Erythroblast (primary cell): ENCODE data around the gene CPLX1.

Source experiments
- DNase-seq, 2 experiments: peaks; one replicate each; lab custom pipeline; 2025; lab: John Stamatoyannopoulos, UW
- GATA1 ChIP-seq: IDR thresholded peaks from 2 replicates; pipeline ENCODE4 v1.6.1; 2011; ENCODE audit warnings: low read depth, mild to moderate bottlenecking, control low read depth, low read length, moderate library complexity
- POLR2A ChIP-seq: IDR thresholded peaks from 2 replicates; pipeline ENCODE4 v1.6.1; 2011; ENCODE audit warnings: mild to moderate bottlenecking, low read length

CPLX1 gene

GRCh38 chr4:833156-833555, 7.2 kb upstream of the CPLX1 start:
- no peak for TF ChIP-seq POLR2A
- TF ChIP-seq GATA1, result no peak
- no peak for DNase-seq

DNA sequence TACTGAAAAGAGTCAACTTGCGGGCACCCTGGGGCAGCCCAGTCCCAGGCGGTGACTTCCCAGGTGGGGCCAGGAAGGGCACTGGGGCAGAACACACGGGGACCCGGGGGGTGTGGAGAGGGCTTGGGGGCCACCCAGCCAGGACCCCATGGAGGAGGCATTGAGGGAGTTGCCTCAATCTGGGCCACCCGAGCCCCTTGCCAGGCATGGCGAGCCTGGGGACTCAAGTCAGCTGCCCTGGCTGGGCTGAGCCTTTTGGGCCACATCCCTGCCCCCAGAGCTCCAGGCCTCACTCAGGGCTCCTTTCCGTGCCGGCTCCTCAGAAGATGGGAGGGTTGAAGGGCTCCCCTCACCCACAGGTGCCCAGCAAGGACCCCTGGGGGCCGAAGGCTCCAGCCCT, 6.6 kb upstream of the CPLX1 start:
- no peak for DNase-seq
- no peak for TF ChIP-seq POLR2A
- TF ChIP-seq GATA1, result no peak

DNA sequence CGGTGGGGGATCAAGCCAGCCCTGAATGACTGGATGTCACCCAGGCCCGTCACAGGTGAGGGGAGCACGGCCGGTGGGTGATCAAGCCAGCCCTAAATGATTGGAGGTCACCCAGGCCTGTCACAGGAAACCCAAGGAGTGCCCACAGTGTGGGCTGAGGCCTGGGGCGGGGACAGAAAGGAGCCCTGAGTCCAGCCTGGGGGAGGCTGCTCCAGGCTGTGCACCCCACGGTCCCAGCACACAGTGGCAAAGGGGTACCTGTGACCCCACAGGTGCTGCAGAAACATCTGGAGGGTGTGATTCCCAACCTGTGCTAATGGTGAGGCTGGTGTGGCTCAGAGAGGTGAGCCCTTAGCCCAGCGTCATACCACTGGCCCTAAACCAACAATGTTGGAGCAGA, 6.2 kb upstream of the CPLX1 start:
- no peak for DNase-seq
- no peak for TF ChIP-seq GATA1
- no peak for TF ChIP-seq POLR2A

DNA sequence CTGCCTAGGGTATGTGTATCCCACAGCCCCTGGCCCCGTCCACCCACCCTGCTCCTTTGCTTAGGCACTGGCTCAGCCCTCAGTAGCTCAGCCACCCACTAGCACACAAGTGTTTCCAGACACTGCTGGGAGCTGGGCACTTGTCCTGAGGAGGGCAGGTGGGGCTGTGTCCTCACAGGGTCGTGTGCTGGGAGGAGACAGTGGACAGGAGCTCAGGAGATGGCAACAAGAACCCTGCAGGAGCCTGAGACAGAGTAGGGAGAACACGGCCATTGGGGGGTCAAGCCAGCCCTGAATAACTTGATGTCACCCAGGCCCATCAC, 5.5 kb upstream of the CPLX1 start:
- TF ChIP-seq GATA1 (no peak), POLR2A (no peak)
- no peak for DNase-seq

DNA sequence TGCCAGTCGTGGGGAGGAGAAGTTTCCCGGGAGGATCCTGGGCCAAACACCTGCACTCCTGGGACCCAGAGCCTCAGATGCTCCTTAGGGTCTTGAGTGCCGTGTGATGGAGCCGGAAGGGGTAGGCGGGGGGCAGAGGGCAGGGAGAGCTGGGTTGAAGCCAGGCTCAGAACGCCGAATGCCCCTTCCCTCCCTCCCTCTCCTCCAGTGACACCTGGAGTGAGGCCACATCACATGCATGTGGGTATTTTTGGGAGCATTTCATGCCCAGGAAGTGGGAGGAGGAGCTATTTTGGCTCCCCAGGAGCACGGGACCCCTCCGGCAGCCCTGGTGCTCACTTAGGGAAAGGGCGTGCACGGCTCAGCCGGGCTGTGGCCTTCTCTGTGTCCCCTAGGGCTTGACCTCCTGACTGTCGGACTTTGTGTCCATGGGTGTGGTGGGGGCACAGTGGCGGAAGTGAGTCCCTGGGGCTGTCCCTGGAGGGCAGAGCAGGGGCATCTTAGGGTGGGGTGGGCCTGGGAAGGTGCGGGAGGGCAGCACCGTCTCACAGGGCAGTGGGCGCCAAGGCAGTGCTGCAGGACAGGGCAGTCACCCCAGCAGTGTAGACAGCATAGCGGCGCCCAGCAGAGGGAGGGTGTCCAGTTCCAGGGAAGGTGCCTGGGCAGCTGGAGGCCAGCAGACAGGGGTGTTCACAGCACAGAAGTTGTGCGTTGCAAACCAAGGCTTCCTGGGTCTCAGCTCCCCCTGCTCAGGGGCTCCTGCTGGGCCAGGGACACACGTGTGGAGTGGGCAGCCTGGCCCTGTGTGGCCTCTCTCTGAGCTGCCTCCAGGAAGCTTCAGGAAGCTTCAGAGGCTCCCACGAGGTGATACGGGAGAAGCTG, 4.9 kb upstream of the CPLX1 start:
- no peak for DNase-seq
- no peak for TF ChIP-seq GATA1
- TF ChIP-seq POLR2A, result no peak

GRCh38 chr4:829761-830600, 4.1 kb upstream of the CPLX1 start:
- TF ChIP-seq POLR2A (no peak), GATA1 (no peak)
- DNase-seq, result no peak

- TF ChIP-seq POLR2A (no peak), GATA1 (no peak)
- DNase-seq, result no peak
These were observed 3.4 kb upstream of the CPLX1 start for GRCh38 chr4:829291-829690.

DNA sequence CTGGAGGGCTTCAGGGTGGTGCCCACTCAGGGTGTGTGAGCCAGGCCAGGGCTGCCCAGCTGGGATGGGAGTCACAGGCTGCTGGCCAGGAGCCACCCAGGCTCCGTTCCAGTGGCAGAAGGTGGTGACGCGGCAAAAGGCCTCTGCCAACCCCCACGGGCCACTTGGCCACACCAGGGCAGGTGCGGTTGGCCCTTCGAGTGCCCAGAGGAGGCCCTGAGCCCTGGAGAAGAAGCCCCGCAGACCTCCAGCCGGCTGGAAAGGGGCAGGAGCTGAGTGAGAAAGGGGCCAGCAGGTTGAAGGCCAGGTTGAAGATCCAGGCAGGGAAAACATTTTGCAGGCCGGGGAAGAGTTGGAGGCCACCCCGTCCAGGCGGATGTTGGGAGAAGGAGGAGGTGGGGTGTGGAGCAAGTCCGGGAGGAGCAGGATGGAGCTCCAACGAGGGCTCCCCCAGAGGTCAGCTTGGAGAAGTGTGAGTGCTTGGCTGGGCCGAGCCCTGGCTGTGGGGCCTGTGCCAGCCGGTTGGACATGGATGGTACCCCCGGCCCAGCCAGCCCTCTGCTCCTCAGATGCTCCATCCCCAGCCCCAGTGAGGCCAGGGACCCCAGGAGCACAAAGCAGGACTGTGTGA, 2.8 kb upstream of the CPLX1 start:
- no peak for DNase-seq
- no peak for TF ChIP-seq POLR2A
- no peak for TF ChIP-seq GATA1

GRCh38 chr4:827209-828081, 1.5 kb upstream of the CPLX1 start:
- TF ChIP-seq GATA1 (no peak), POLR2A (no peak)
- DNase-seq, result no peak

- DNase-seq, result no peak
- TF ChIP-seq GATA1, result no peak
These were observed 729 bp upstream of the CPLX1 start for GRCh38 chr4:826508-827208.

DNA sequence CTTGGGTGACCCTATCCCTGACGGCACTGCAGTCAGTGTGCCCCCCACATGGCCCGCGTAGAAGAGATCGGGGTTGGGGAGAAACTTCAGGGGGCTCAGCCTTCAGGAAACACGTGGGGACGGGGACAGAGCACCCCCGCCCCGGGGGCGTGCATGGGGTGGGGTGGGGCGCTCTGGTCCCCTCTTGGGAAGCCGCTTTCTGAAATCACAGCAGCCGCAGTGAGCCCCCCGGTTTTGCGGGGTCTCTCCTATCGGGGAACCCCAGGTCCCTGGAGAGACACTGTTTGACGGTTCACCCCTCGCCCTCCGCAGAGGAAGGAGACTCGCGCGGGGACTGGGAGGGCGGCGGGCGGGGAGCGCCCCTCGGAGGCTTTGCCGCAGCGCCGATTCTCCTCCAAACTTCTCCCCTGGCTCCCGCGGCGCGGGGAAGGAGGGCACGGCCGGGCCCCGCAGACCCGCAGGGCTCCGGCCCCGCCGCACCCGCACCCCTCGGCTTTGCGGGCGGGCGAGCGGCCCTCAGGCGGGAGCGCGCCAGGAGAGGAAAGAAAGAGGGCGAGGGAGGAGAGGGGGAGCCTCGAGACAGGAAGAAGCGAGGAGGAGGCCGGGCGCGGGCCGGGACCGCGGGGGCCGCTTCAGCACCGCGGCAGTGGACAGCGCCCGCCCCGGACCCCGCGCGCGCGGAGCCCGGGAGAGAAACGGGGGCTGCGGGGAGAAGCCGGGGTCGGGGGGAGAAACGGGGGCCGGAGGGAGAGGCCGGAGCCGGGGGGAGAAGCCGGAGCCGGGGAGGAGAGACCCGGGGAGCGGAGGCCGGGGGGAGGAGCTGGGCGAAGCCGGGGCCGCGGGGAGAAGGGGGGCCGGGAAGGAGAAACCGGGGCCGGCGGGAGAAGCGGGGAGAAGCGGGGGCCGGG, 612 bp downstream of the CPLX1 start:
- TF ChIP-seq GATA1 (no peak), POLR2A (no peak)
- peak; percentile 23 to 26 for DNase-seq
